ENCODE results near the gene COA4. TPM values are rescaled to one million over a fixed set of nuclear protein-coding genes. Genes with fewer than 3 reads are reported as not detected.
A peak's percentile ranks its signal among the peaks of the same experiment; 100 is the strongest.

Gene COA4
- 97.0 TPM for total RNA-seq (2021; ENCODE audit: unreplicated experiment)
- 107 and 111 TPM in 2 replicates for polyA plus RNA-seq (2012)
- Bru-seq, nascent RNA: percentile 97 among the genes with signal in this experiment
- percentile 90 among the genes with signal in this experiment for BruChase-seq, experiment 1, labeled RNA remaining after a 6-hour chase
- percentile 91 among the genes with signal in this experiment for BruChase-seq, experiment 2, labeled RNA remaining after a 2-hour chase
- long read RNA-seq, transcript COA4-201 (2 exons, 960 nt): major isoform, 36 of 58 reads
- long read RNA-seq, partial matches to known transcripts: 0 of 58 reads
- long read RNA-seq, other reads (novel, unspliced or antisense): 20 of 58 reads

DNA sequence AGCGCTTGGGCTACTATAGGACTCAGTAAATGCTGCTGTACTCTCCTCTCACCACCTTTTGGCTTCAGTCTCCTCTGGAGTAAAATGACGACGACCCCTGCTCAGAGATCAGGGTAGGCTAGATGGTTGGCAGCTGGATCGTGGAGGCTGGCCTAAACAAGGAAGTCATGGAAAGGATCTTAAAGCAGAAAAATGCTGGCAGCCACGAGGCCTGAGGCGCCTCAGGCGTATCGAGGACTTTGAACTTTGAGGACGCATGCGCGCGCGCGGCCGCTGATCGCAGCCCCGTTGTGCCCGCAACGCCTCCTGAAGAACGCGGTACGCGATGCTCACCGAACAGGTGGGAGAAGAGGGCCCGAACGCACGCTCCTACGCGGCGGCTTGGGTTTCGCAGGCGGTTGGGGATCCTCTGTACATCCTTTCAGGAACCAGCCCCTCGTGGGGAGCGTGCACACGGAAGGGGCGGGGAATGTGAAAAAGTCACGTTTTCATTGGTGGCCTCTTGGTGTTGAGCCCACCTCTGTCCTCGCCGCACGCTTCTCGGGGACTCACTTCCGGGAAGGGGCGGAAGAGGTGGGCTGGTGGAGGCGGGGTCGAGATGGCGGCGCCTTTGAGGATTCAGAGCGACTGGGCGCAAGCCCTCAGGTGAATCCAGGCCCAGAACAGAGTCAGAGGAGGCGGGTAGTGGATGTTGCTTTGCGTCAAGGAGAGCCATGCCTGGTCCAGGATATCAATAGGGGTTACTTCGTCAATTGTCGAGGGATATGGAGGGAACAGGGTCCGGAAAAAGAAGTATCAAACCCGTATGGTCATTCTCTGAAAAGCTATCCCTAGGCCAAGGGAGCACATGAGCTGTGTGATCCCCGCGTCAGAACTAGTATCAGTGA, at the start of gene COA4, which contains the start of gene PAAF1:
Gene COA4 (minus strand): TSS at position 423 of the 887 bp plus-strand sequence. CDS start 3,468 bp downstream, outside the sequence.
Gene PAAF1 (plus strand): TSS at position 576 of the 887 bp plus-strand sequence. CDS start 23 bp downstream, at position 599.
- H3K9ac ChIP-seq (ENCODE audit: low read length): peak within 1 kb of the TSS; percentile 85
- peaks cover 16 to 35% of the 10 kb centered on the region in 2 experiments for H3K4me1 ChIP-seq (ENCODE audit: control insufficient read depth in 1 of 2, insufficient read depth in 2 of 2, low read length in 2 of 2)
- CTCF ChIA-PET: no interaction called here
- H2AFZ ChIP-seq (ENCODE audit: low read depth, low read length, poor library complexity, severe bottlenecking): no peak within 1 kb of the TSS
- POLR2A ChIA-PET: no interaction called here
- peaks cover 45% of the 10 kb centered on the region for H3K79me2 ChIP-seq (ENCODE audit: insufficient read depth, low read length)
- BruUV-seq (replicated peaks): no TSS peak
- ATAC-seq: peak; percentile 92
- peak; percentile 96 for DNase-seq (ENCODE audit: low read depth, low spot score)
- RAD21 ChIA-PET (ENCODE audit: low non-redundant PET in 1 of 2, low total read pairs in 2 of 2, uncharacterized antibody in 2 of 2, unreplicated experiment in 2 of 2): no interaction called here
- intact Hi-C loops (cut with micrococcal nuclease): no loop called here
- H3K4me2 ChIP-seq (ENCODE audit: low read length): peak within 1 kb of the TSS; percentile 87
- no peaks in the 10 kb centered on the region for H3K27me3 ChIP-seq (ENCODE audit: insufficient read depth, low read length)
- H3K9me2 ChIP-seq (ENCODE audit: insufficient read depth): no peaks in the 10 kb centered on the region
- TF ChIP-seq ZFX (IDR thresholded peaks at IDR 0.05): peak; percentile 74
- TF ChIP-seq JUND (IDR thresholded peaks at IDR 0.05): 0 out of 2 replicates have a peak, but pooled peaks have one; percentile 11
- 0 out of 2 replicates have a peak, but pooled peaks have one; percentile 2 for TF ChIP-seq RAD21 (IDR thresholded peaks at IDR 0.05; ENCODE audit: low read depth)
- TF ChIP-seq SRF (IDR thresholded peaks at IDR 0.05; ENCODE audit: low read depth): no peak
- TF ChIP-seq POLR2A (IDR thresholded peaks at IDR 0.05; ENCODE audit: borderline replicate concordance, extremely low read depth, insufficient read depth, insufficient read length): peak; percentile 35
- peak; percentile 94 for TF ChIP-seq SIN3A (IDR thresholded peaks at IDR 0.05; ENCODE audit: low read depth)
- TF ChIP-seq, protein P1, sequence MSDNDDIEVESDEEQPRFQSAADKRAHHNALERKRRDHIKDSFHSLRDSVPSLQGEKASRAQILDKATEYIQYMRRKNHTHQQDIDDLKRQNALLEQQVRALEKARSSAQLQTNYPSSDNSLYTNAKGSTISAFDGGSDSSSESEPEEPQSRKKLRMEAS (IDR thresholded peaks at IDR 0.05): peak; percentile 98
- TF ChIP-seq SP1 (IDR thresholded peaks at IDR 0.05; ENCODE audit: low read depth): peak; percentile 84
- TF ChIP-seq ELF1 (IDR thresholded peaks at IDR 0.05; ENCODE audit: borderline replicate concordance, low read depth): peak; percentile 77
- TF ChIP-seq CBX3 (IDR thresholded peaks at IDR 0.05; ENCODE audit: low read depth): peak; percentile 67
- no peak for TF ChIP-seq FOSL1 (IDR thresholded peaks at IDR 0.05; ENCODE audit: low read depth)
- TF ChIP-seq POLR2AphosphoS5 (IDR thresholded peaks at IDR 0.05; ENCODE audit: low read depth, low read length): peak; percentile 87
- peak; percentile 99 for TF ChIP-seq TCF7L2 (IDR thresholded peaks at IDR 0.05; ENCODE audit: borderline replicate concordance, extremely low read depth, insufficient read depth, insufficient read length)
- TF ChIP-seq EGR1 (IDR thresholded peaks at IDR 0.05; ENCODE audit: low read depth): peak; percentile 54
- TF ChIP-seq, protein P2, sequence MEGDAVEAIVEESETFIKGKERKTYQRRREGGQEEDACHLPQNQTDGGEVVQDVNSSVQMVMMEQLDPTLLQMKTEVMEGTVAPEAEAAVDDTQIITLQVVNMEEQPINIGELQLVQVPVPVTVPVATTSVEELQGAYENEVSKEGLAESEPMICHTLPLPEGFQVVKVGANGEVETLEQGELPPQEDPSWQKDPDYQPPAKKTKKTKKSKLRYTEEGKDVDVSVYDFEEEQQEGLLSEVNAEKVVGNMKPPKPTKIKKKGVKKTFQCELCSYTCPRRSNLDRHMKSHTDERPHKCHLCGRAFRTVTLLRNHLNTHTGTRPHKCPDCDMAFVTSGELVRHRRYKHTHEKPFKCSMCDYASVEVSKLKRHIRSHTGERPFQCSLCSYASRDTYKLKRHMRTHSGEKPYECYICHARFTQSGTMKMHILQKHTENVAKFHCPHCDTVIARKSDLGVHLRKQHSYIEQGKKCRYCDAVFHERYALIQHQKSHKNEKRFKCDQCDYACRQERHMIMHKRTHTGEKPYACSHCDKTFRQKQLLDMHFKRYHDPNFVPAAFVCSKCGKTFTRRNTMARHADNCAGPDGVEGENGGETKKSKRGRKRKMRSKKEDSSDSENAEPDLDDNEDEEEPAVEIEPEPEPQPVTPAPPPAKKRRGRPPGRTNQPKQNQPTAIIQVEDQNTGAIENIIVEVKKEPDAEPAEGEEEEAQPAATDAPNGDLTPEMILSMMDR (IDR thresholded peaks at IDR 0.05 in 2 of 3, conservative IDR thresholded peaks at IDR 0.05 in 1 of 3; ENCODE audit: borderline replicate concordance in 1 of 3, insufficient read depth in 1 of 3, low read depth in 2 of 3, low read length in 2 of 3): no peak
- peak within 1 kb of the TSS; percentile 98 for H3K27ac ChIP-seq (ENCODE audit: low read depth, low read length)
- peak within 1 kb of the TSS; percentile 68 to 95 for H3K4me3 ChIP-seq (replicated peaks in 1 of 2; ENCODE audit: low read depth in 1 of 2, low read length in 2 of 2)
- no peaks in the 10 kb centered on the region for H4K20me1 ChIP-seq (ENCODE audit: insufficient read depth)
- H3K36me3 ChIP-seq (ENCODE audit: control insufficient read depth in 1 of 2, insufficient read depth in 2 of 2, low read length in 2 of 2): peaks cover 16 to 35% of the 10 kb centered on the region in 2 experiments
- no peaks in the 10 kb centered on the region for H3K9me3 ChIP-seq (ENCODE audit: control insufficient read depth in 1 of 2, insufficient read depth in 1 of 2, low read depth in 1 of 2, low read length in 2 of 2)

Measured in HCT116 (cell line).